Naive thymus-derived CD8-positive, alpha-beta T cell (primary cell): ENCODE results near the gene CYFIP1. TPM values are rescaled to one million over a fixed set of nuclear protein-coding genes. Genes with fewer than 3 reads are reported as not detected.
A peak's percentile ranks its signal among the peaks of the same experiment; 100 is the strongest.
"Not testable (repeated sequence)": the region's sequence is repeated elsewhere in the genome, so short reads cannot be mapped to it uniquely, and the experiment has no call there.

Experiments used
- ATAC-seq, 2 donors: fragments of 150-1000 bp; cut with Tn5 transposase in 1 of 2; sonication (Bioruptor Pico), chemical (Tn5 transposase) in 1 of 2; 1 replicate in 1 of 2; 2 replicates in 1 of 2; pipeline ENCODE4 v1.10.0; 2021; ENCODE audit warnings: mild to moderate bottlenecking in 2 of 2, moderate library complexity in 2 of 2
- POLR2A ChIA-PET: fragments of 350-600 bp; sonication (Branson Sonifier 250); formaldehyde crosslinking; loops from one replicate; lab custom pipeline; 2021; ENCODE audit warnings: antibody characterized with exemption; lab: Charles Lee
- DNase-seq, 10 donors: peaks; one replicate each; pipeline versions ENCODE4 v3.0.0 to v3.0.0-alpha.2; 2020 to 2022
- H3K27ac Mint-ChIP-seq, 10 donors: one replicate each; pipeline ENCODE4 v1.8.0; 2020 to 2022; ENCODE audit warnings: mild to moderate bottlenecking in 10 of 10, mixed read lengths in 10 of 10, moderate library complexity in 4 of 10, inconsistent platforms in 1 of 10
- H3K27me3 Mint-ChIP-seq, 5 donors: one replicate each; pipeline ENCODE4 v1.8.0; 2021 to 2022; ENCODE audit warnings: mixed read lengths in 5 of 5
- H3K36me3 Mint-ChIP-seq, 3 donors: one replicate each; pipeline ENCODE4 v1.8.0; 2020 to 2022; ENCODE audit warnings: mixed read lengths in 3 of 3, mild to moderate bottlenecking in 2 of 3, inconsistent platforms in 1 of 3
- H3K4me1 Mint-ChIP-seq, 4 donors: one replicate each; pipeline ENCODE4 v1.8.0; 2021 to 2022; ENCODE audit warnings: mixed read lengths in 4 of 4
- H3K4me3 Mint-ChIP-seq, 10 donors: one replicate each; pipeline ENCODE4 v1.8.0; 2020 to 2022; ENCODE audit warnings: mild to moderate bottlenecking in 10 of 10, mixed read lengths in 10 of 10, moderate library complexity in 6 of 10, inconsistent platforms in 1 of 10
- H3K9me3 Mint-ChIP-seq, 9 donors: one replicate each; pipeline ENCODE4 v1.8.0; 2020 to 2022; ENCODE audit warnings: mixed read lengths in 9 of 9, mild to moderate bottlenecking in 3 of 9, inconsistent platforms in 1 of 9, moderate library complexity in 1 of 9
- polyA plus RNA-seq, 3 donors: library from polyadenylated mRNA; unstranded; fragments of 300-500 nt; fragmentation: Illumina TruSeq; gene quantifications; one replicate each; pipeline ENCODE4 v1.2.3, GENCODE V29; 2021
- total RNA-seq, 8 experiments: library from RNA in 2 of 8; stranded (reverse) in 2 of 8; gene quantifications; one replicate each; pipeline ENCODE4 v1.2.3 and lab custom pipeline; 2021 to 2026

The CYFIP1 gene
- total and polyA plus RNA-seq, 5 experiments from 2014 or later: 0.34 to 4.1 (median 1.6) TPM

GRCh38 chr15:22981931-22982330 lies 1.8 kb upstream of the CYFIP1 start:
- ATAC-seq, POLR2A ChIA-PET: not testable (repeated sequence)
- H3K4me3 Mint-ChIP-seq: peak overlapping the region in 3 of 10 donors; percentile 50 to 78 (median 56)

GRCh38 chr15:22981051-22981840 lies 1.1 kb upstream of the CYFIP1 start:
- ATAC-seq (no peak), DNase-seq (no peak)
- Mint-ChIP-seq H3K27ac (no peak overlapping the region), H3K4me3 (peak overlapping the region; percentile 56 to 86 (median 74)), H3K4me1 (peaks cover 8 to 17% (median 16%) of the 10 kb centered on the region in 4 donors), H3K9me3 (no peaks in the 10 kb centered on the region), H3K36me3 (peaks cover 0 to 2% (median 0%) of the 10 kb centered on the region in 3 donors), H3K27me3 (peaks cover 12 to 33% (median 19%) of the 10 kb centered on the region in 5 donors)
- POLR2A ChIA-PET: no interaction called here

More at GRCh38 chr15:22981931-22982330, 1.8 kb upstream of the CYFIP1 start:
- H3K36me3 Mint-ChIP-seq, H3K27ac Mint-ChIP-seq, H3K9me3 Mint-ChIP-seq, DNase-seq: not testable (repeated sequence)
- H3K27me3 Mint-ChIP-seq: peaks cover 12 to 29% (median 19%) of the 10 kb centered on the region in 5 donors
- peaks cover 8 to 17% (median 16%) of the 10 kb centered on the region in 4 donors for H3K4me1 Mint-ChIP-seq

GRCh38 chr15:22979238-22980188 lies 655 bp downstream of the CYFIP1 start:
- Mint-ChIP-seq H3K27me3 (peaks cover 12 to 36% (median 19%) of the 10 kb centered on the region in 5 donors), H3K9me3 (no peaks in the 10 kb centered on the region), H3K4me3 (peak overlapping the region; percentile 81 to 93 (median 87)), H3K4me1 (peaks cover 8 to 21% (median 16%) of the 10 kb centered on the region in 4 donors), H3K36me3 (peaks cover 0 to 2% (median 0%) of the 10 kb centered on the region in 3 donors), H3K27ac (peak overlapping the region in 4 of 10 donors; percentile 5 to 76 (median 40))
- DNase-seq (peak in 2 of 10 donors; percentile 15 to 16), ATAC-seq (peak; percentile 62 to 67)
- POLR2A ChIA-PET: no interaction called here

- peak overlapping the region; percentile 81 to 93 (median 87) for H3K4me3 Mint-ChIP-seq
- DNase-seq (peak in 2 of 10 donors; percentile 3 to 7), ATAC-seq (peak; percentile 22 to 58)
- POLR2A ChIA-PET: no interaction called here
- peak overlapping the region in 1 of 10 donors; percentile 35 for H3K27ac Mint-ChIP-seq
- H3K36me3 Mint-ChIP-seq: no peaks in the 10 kb centered on the region
- H3K4me1 Mint-ChIP-seq: peaks cover 8 to 21% (median 16%) of the 10 kb centered on the region in 4 donors
- H3K9me3 Mint-ChIP-seq: no peaks in the 10 kb centered on the region
- H3K27me3 Mint-ChIP-seq: peaks cover 12 to 36% (median 19%) of the 10 kb centered on the region in 5 donors
Measured at GRCh38 chr15:22978691-22979237, 1.4 kb downstream of the CYFIP1 start.

- POLR2A ChIA-PET: no interaction called here
- H3K9me3 Mint-ChIP-seq: peaks cover 0 to 8% (median 0%) of the 10 kb centered on the region in 9 donors
- no peak overlapping the region for H3K27ac Mint-ChIP-seq
- H3K4me3 Mint-ChIP-seq: no peak overlapping the region
- ATAC-seq (no peak), DNase-seq (no peak)
- peaks cover 0 to 3% (median 3%) of the 10 kb centered on the region in 3 donors for H3K36me3 Mint-ChIP-seq
- peaks cover 12 to 29% (median 16%) of the 10 kb centered on the region in 5 donors for H3K27me3 Mint-ChIP-seq
- H3K4me1 Mint-ChIP-seq: peaks cover 10 to 22% (median 14%) of the 10 kb centered on the region in 4 donors
Measured at GRCh38 chr15:22974745-22975144, 5.4 kb downstream of the CYFIP1 start.

- H3K4me1 Mint-ChIP-seq: peaks cover 4 to 14% (median 7%) of the 10 kb centered on the region in 4 donors
- POLR2A ChIA-PET: no interaction called here
- H3K36me3 Mint-ChIP-seq: peaks cover 0 to 9% (median 3%) of the 10 kb centered on the region in 3 donors
- peaks cover 0 to 15% (median 0%) of the 10 kb centered on the region in 9 donors for H3K9me3 Mint-ChIP-seq
- H3K4me3 Mint-ChIP-seq: no peak overlapping the region
- DNase-seq: no peak
- H3K27me3 Mint-ChIP-seq: peaks cover 4 to 21% (median 8%) of the 10 kb centered on the region in 5 donors
- ATAC-seq: no peak
- no peak overlapping the region for H3K27ac Mint-ChIP-seq
Measured at GRCh38 chr15:22973987-22974386, 6.2 kb downstream of the CYFIP1 start.

GRCh38 chr15:22973286-22973685 lies 6.9 kb downstream of the CYFIP1 start:
- H3K4me3 Mint-ChIP-seq: no peak overlapping the region
- POLR2A ChIA-PET: no interaction called here

GRCh38 chr15:22969489-22969888 lies 10.7 kb downstream of the CYFIP1 start:
- H3K27ac Mint-ChIP-seq: no peak overlapping the region
- H3K4me1 Mint-ChIP-seq: peaks cover 0 to 4% (median 1%) of the 10 kb centered on the region in 4 donors
- H3K9me3 Mint-ChIP-seq: peaks cover 0 to 15% (median 0%) of the 10 kb centered on the region in 9 donors
- DNase-seq: no peak
- POLR2A ChIA-PET: no interaction called here
- H3K4me3 Mint-ChIP-seq: no peak overlapping the region
- peaks cover 0 to 2% (median 0%) of the 10 kb centered on the region in 5 donors for H3K27me3 Mint-ChIP-seq
- no peak for ATAC-seq
- H3K36me3 Mint-ChIP-seq: peaks cover 0 to 9% (median 3%) of the 10 kb centered on the region in 3 donors

More at GRCh38 chr15:22973286-22973685, 6.9 kb downstream of the CYFIP1 start:
- H3K36me3 Mint-ChIP-seq: peaks cover 0 to 9% (median 3%) of the 10 kb centered on the region in 3 donors
- H3K4me1 Mint-ChIP-seq: peaks cover 0 to 8% (median 1%) of the 10 kb centered on the region in 4 donors
- no peak overlapping the region for H3K27ac Mint-ChIP-seq
- peaks cover 0 to 15% (median 0%) of the 10 kb centered on the region in 9 donors for H3K9me3 Mint-ChIP-seq
- DNase-seq (no peak), ATAC-seq (no peak)
- peaks cover 0 to 14% (median 2%) of the 10 kb centered on the region in 5 donors for H3K27me3 Mint-ChIP-seq

- DNase-seq (no peak), ATAC-seq (no peak)
- POLR2A ChIA-PET: no interaction called here
- H3K36me3 Mint-ChIP-seq: peaks cover 0 to 9% (median 3%) of the 10 kb centered on the region in 3 donors
- peaks cover 0 to 2% (median under 1%) of the 10 kb centered on the region in 4 donors for H3K4me1 Mint-ChIP-seq
- no peak overlapping the region for H3K4me3 Mint-ChIP-seq
- peak overlapping the region in 1 of 10 donors; percentile 0 for H3K27ac Mint-ChIP-seq
- peaks cover 0 to 2% (median 0%) of the 10 kb centered on the region in 5 donors for H3K27me3 Mint-ChIP-seq
- H3K9me3 Mint-ChIP-seq: peaks cover 0 to 15% (median 0%) of the 10 kb centered on the region in 9 donors
Measured at GRCh38 chr15:22968366-22968765, 11.8 kb downstream of the CYFIP1 start.

- Mint-ChIP-seq H3K4me1 (no peaks in the 10 kb centered on the region), H3K36me3 (peaks cover 0 to 9% (median 3%) of the 10 kb centered on the region in 3 donors), H3K9me3 (peaks cover 0 to 15% (median 0%) of the 10 kb centered on the region in 9 donors), H3K4me3 (no peak overlapping the region), H3K27me3 (peaks cover 0 to 2% (median 0%) of the 10 kb centered on the region in 5 donors), H3K27ac (no peak overlapping the region)
- DNase-seq (no peak), ATAC-seq (no peak)
- POLR2A ChIA-PET: no interaction called here
Measured at GRCh38 chr15:22967084-22967770, 12.9 kb downstream of the CYFIP1 start.

- DNase-seq (no peak), ATAC-seq (no peak)
- Mint-ChIP-seq H3K4me1 (no peaks in the 10 kb centered on the region), H3K4me3 (no peak overlapping the region), H3K9me3 (peaks cover 0 to 15% (median 0%) of the 10 kb centered on the region in 9 donors), H3K36me3 (peaks cover 0 to 9% (median 3%) of the 10 kb centered on the region in 3 donors), H3K27ac (no peak overlapping the region), H3K27me3 (peaks cover 0 to 2% (median 0%) of the 10 kb centered on the region in 5 donors)
- POLR2A ChIA-PET: no interaction called here
Measured at GRCh38 chr15:22966321-22967083, 13.7 kb downstream of the CYFIP1 start.
